ENCODE measurements around the gene ZBTB42. TPM values are rescaled to one million over a fixed set of nuclear protein-coding genes. Genes with fewer than 3 reads are reported as not detected.

The ZBTB42 gene
- polyA plus RNA-seq, 1 donor (not counting 4 experiments of a cell fraction or from before 2014, with no cell fraction given) = 0.50 TPM

GRCh38 chr14:104826861-104827176, 25.9 kb downstream of the ZBTB42 start:
- TF ChIP-seq EZH2 (IDR thresholded peaks at IDR 0.05; ENCODE audit: low read length) = no peak
- TF ChIP-seq CTCF (optimal IDR thresholded peaks at IDR 0.05 in 1 of 3, IDR thresholded peaks at IDR 0.05 in 1 of 3, conservative IDR thresholded peaks at IDR 0.05 in 1 of 3; ENCODE audit: extremely low read depth in 1 of 3, insufficient read depth in 2 of 3, low read length in 3 of 3) = no peak
- Histone ChIP-seq H3K36me3 (ENCODE audit: control insufficient read depth in 2 of 2, extremely low read depth in 1 of 2, insufficient read depth in 2 of 2, low read length in 2 of 2) (no peaks in the 10 kb centered on the region), H3K9me3 (ENCODE audit: control insufficient read depth, low read depth, low read length) (no peaks in the 10 kb centered on the region), H3K27me3 (ENCODE audit: control insufficient read depth, extremely low read depth, insufficient read depth, low read length) (no peaks in the 10 kb centered on the region), H3K79me2 (ENCODE audit: control insufficient read depth, insufficient read depth, low read length) (no peaks in the 10 kb centered on the region), H3K4me3 (ENCODE audit: control insufficient read depth in 2 of 3, extremely low read depth in 1 of 3, insufficient read depth in 2 of 3, low read depth in 1 of 3, low read length in 3 of 3) (peak overlapping the region; percentile 41 to 76 (median 61)), H3K4me1 (ENCODE audit: control insufficient read depth, extremely low read depth, insufficient read depth, low read length) (peaks cover 13% of the 10 kb centered on the region), H3K9me1 (ENCODE audit: control insufficient read depth, extremely low read depth, insufficient read depth, low read length) (no peaks in the 10 kb centered on the region), H4K20me1 (ENCODE audit: control insufficient read depth, extremely low read depth, insufficient read depth, low read length) (no peaks in the 10 kb centered on the region), H3K4me2 (ENCODE audit: control insufficient read depth, extremely low read depth, insufficient read depth, low read depth, low read length) (peak overlapping the region; percentile 75), H3K27ac (ENCODE audit: control insufficient read depth, insufficient read depth, low read length) (no peak overlapping the region), H2AFZ (ENCODE audit: control insufficient read depth, low read length) (peak overlapping the region; percentile 91), H3K9ac (ENCODE audit: control insufficient read depth, extremely low read depth, insufficient read depth, low read length) (peak overlapping the region; percentile 33)
- FAIRE-seq (no peak), DNase-seq (ENCODE audit: low read depth, low spot score) (no peak)
- dilution Hi-C loops (cut with MboI; ENCODE audit: extremely low pct_ligation_motif_present, low sequenced_read_pairs) = loop anchor here (10.0 kb wide), 1 partner anchor 72 kb away; the partner anchor contains the start of gene SIVA1

- no peak for FAIRE-seq
- H3K9me3 ChIP-seq (ENCODE audit: control insufficient read depth, low read depth, low read length) = no peaks in the 10 kb centered on the region
- peaks cover 13% of the 10 kb centered on the region for H3K4me1 ChIP-seq (ENCODE audit: control insufficient read depth, extremely low read depth, insufficient read depth, low read length)
- H3K79me2 ChIP-seq (ENCODE audit: control insufficient read depth, insufficient read depth, low read length) = no peaks in the 10 kb centered on the region
- H3K4me3 ChIP-seq (ENCODE audit: control insufficient read depth in 2 of 3, extremely low read depth in 1 of 3, insufficient read depth in 2 of 3, low read depth in 1 of 3, low read length in 3 of 3) = peak overlapping the region; percentile 41 to 76 (median 61)
- H3K9me1 ChIP-seq (ENCODE audit: control insufficient read depth, extremely low read depth, insufficient read depth, low read length) = no peaks in the 10 kb centered on the region
- no peaks in the 10 kb centered on the region for H3K36me3 ChIP-seq (ENCODE audit: control insufficient read depth in 2 of 2, extremely low read depth in 1 of 2, insufficient read depth in 2 of 2, low read length in 2 of 2)
- dilution Hi-C loops (cut with MboI; ENCODE audit: extremely low pct_ligation_motif_present, low sequenced_read_pairs) = loop anchor here (10.0 kb wide), 1 partner anchor 73 kb away; the partner anchor contains the start of gene SIVA1
- peak overlapping the region; percentile 33 for H3K9ac ChIP-seq (ENCODE audit: control insufficient read depth, extremely low read depth, insufficient read depth, low read length)
- peak overlapping the region; percentile 75 for H3K4me2 ChIP-seq (ENCODE audit: control insufficient read depth, extremely low read depth, insufficient read depth, low read depth, low read length)
- no peak for DNase-seq (ENCODE audit: low read depth, low spot score)
- H3K27me3 ChIP-seq (ENCODE audit: control insufficient read depth, extremely low read depth, insufficient read depth, low read length) = no peaks in the 10 kb centered on the region
- H2AFZ ChIP-seq (ENCODE audit: control insufficient read depth, low read length) = peak overlapping the region; percentile 91
- no peaks in the 10 kb centered on the region for H4K20me1 ChIP-seq (ENCODE audit: control insufficient read depth, extremely low read depth, insufficient read depth, low read length)
- TF ChIP-seq CTCF (optimal IDR thresholded peaks at IDR 0.05 in 1 of 3, IDR thresholded peaks at IDR 0.05 in 1 of 3, conservative IDR thresholded peaks at IDR 0.05 in 1 of 3; ENCODE audit: extremely low read depth in 1 of 3, insufficient read depth in 2 of 3, low read length in 3 of 3) (peak; percentile 24 to 71 (median 53)), EZH2 (IDR thresholded peaks at IDR 0.05; ENCODE audit: low read length) (no peak)
- no peak overlapping the region for H3K27ac ChIP-seq (ENCODE audit: control insufficient read depth, insufficient read depth, low read length)
Observed at GRCh38 chr14:104827177-104828055, 26.5 kb downstream of the ZBTB42 start.
